K562 (cell line): Measurements from ENCODE around the gene AKT1. TPM values are rescaled to one million over a fixed set of nuclear protein-coding genes. Genes with fewer than 3 reads are reported as not detected.

ENCODE experiments used
- ATAC-seq: fragments of 200-7000 bp; cut with Tn5 transposase; 3 replicates; pipeline ENCODE4 v1.9.1; 2020; ENCODE audit warnings: moderate library complexity
- BruUV-seq: library from RNA; stranded (reverse); fragments of 400-500 nt; replicated peaks from 2 replicates; lab custom pipeline; 2021; lab: Mats Ljungman, UMichigan
- CTCF ChIA-PET: fragments of 300-600 bp; formaldehyde crosslinking; extraction: SDS; loops from one replicate; lab custom pipeline; 2021; ENCODE audit warnings: low intra/inter-chr PET ratio; lab: Yijun Ruan, JAX
- POLR2A ChIA-PET: fragments of 300-600, 350-650 bp; sonication (Branson Sonifier 250); formaldehyde crosslinking; extraction: SDS; loops from one replicate; lab custom pipeline; 2021; ENCODE audit warnings: antibody characterized with exemption, inconsistent platforms; lab: Yijun Ruan, JAX
- DNase-seq, 4 experiments: peaks; one replicate each; pipeline versions ENCODE4 v3.0.0 to v3.0.0-alpha.2; 2011 to 2018; ENCODE audit warnings: low spot score in 3 of 4, mixed read lengths in 3 of 4; ENCODE audit errors: extremely low read depth in 1 of 4
- FAIRE-seq: peaks from 2 replicates; lab custom pipeline; 2011; peaks lifted over from hg19 to GRCh38; lab: Jason Lieb, UNC
- H2AFZ ChIP-seq: 2 replicates; pipeline ENCODE4 v1.6.0; 2011; ENCODE audit warnings: low read depth, low read length, control low read depth, inconsistent platforms
- H3K27ac ChIP-seq: fragments of 200-600 bp; 3 replicates; pipeline ENCODE4 v1.8.0; 2011; ENCODE audit warnings: low read depth, mild to moderate bottlenecking, control low read depth, inconsistent platforms, low read length, moderate library complexity, mixed read lengths; ENCODE audit errors: extremely low read depth
- H3K27me3 ChIP-seq, 2 experiments: fragments of 300-600 bp in 1 of 2; 2 replicates in 1 of 2; 3 replicates in 1 of 2; pipeline versions ENCODE4 v1.6.0 to v1.8.0; 2011; ENCODE audit warnings: inconsistent platforms in 2 of 2, low read length in 2 of 2, mild to moderate bottlenecking in 1 of 2, mixed read lengths in 1 of 2, moderate library complexity in 1 of 2; ENCODE audit not compliant: control insufficient read depth in 2 of 2, insufficient read depth in 2 of 2
- H3K36me3 ChIP-seq: fragments of 300-600 bp; 3 replicates; pipeline ENCODE4 v1.8.0; 2011; ENCODE audit warnings: mild to moderate bottlenecking, low read length, inconsistent platforms; ENCODE audit not compliant: control insufficient read depth, insufficient read depth
- H3K4me1 ChIP-seq, 2 experiments: fragments of 200-600 bp in 1 of 2; replicated peaks in 1 of 2; 2 replicates in 1 of 2; 3 replicates in 1 of 2; pipeline versions ENCODE4 v1.5.1 to v1.8.0; 2011; ENCODE audit warnings: inconsistent platforms in 2 of 2, low read length in 2 of 2, mild to moderate bottlenecking in 1 of 2, mixed read lengths in 1 of 2, moderate library complexity in 1 of 2; ENCODE audit not compliant: control insufficient read depth in 2 of 2, insufficient read depth in 2 of 2
- H3K4me2 ChIP-seq: 2 replicates; pipeline ENCODE4 v1.6.1; 2011; ENCODE audit warnings: low read length, control low read depth, inconsistent platforms, mixed read lengths; ENCODE audit not compliant: insufficient read depth
- H3K4me3 ChIP-seq: fragments of 200-600 bp; sonication (generic), shearing (Covaris generic); 2 replicates; pipeline ENCODE4 v1.5.1; 2016; ENCODE audit warnings: control low read depth, inconsistent platforms
- H3K79me2 ChIP-seq: fragments of 200-600 bp; 3 replicates; pipeline ENCODE4 v1.8.0; 2011; ENCODE audit warnings: low read length, inconsistent platforms; ENCODE audit not compliant: control insufficient read depth, insufficient read depth
- H3K9ac ChIP-seq, 2 experiments: 2 replicates each; pipeline versions ENCODE4 v1.6.0 to v1.6.1; 2011; ENCODE audit warnings: low read depth in 2 of 2, low read length in 2 of 2, control low read depth in 1 of 2, inconsistent platforms in 1 of 2, mild to moderate bottlenecking in 1 of 2, mixed read lengths in 1 of 2; ENCODE audit not compliant: insufficient read depth in 1 of 2
- H3K9me1 ChIP-seq: one replicate; pipeline ENCODE4 v1.6.0; 2011; ENCODE audit warnings: inconsistent platforms, mild to moderate bottlenecking, low read length, moderate library complexity; ENCODE audit not compliant: control insufficient read depth, insufficient read depth
- H3K9me3 ChIP-seq: replicated peaks from 2 replicates; pipeline ENCODE4 v1.5.1; 2011; ENCODE audit warnings: low read depth, low read length, inconsistent platforms; ENCODE audit not compliant: control insufficient read depth, insufficient read depth
- H4K20me1 ChIP-seq: replicated peaks from 2 replicates; pipeline ENCODE4 v1.6.1; 2011; ENCODE audit warnings: low read length, inconsistent platforms, mixed read lengths; ENCODE audit not compliant: control insufficient read depth, insufficient read depth
- MYNN ChIP-seq, 2 experiments: sonication (generic); formaldehyde crosslinking in 1 of 2; IDR thresholded peaks; 2 replicates each; pipeline versions ENCODE4 v1.5.0 to v1.6.1; 2016 to 2020; ENCODE audit warnings: antibody characterized with exemption in 1 of 2, missing genetic modification reagents in 1 of 2
- XRCC3 ChIP-seq: fragments of 450-650 bp; IDR thresholded peaks from 2 replicates; pipeline ENCODE4 v1.6.1; 2017; ENCODE audit warnings: mild to moderate bottlenecking, moderate library complexity
- ZBTB49 ChIP-seq: sonication (generic); formaldehyde crosslinking; IDR thresholded peaks from 2 replicates; pipeline ENCODE4 v1.8.0; 2022; ENCODE audit warnings: missing genetic modification reagents, mild to moderate bottlenecking, borderline replicate concordance
- ZFP36 ChIP-seq: fragments of 150-350 bp; IDR thresholded peaks from 2 replicates; pipeline ENCODE4 v1.6.1; 2018; ENCODE audit warnings: low read length, low read depth; ENCODE audit not compliant: partially characterized antibody
- WGBS: fragments of 100-300 bp; shearing (Covaris generic); methylation state at CpG from one replicate; pipeline ENCODE4 v1.1.6; 2016; ENCODE audit warnings: low coverage, mixed read lengths; ENCODE audit not compliant: insufficient coverage; ENCODE audit errors: missing lambda C conversion rate; 5-methylcytosine and 5-hydroxymethylcytosine counted together
- in situ Hi-C: fragments of 300-500 bp; cut with MboI; formaldehyde crosslinking; loops from 4 replicates; pipeline ENCODE4 v1.15.0; 2018; ENCODE audit warnings: inconsistent platforms, mixed read lengths
- intact Hi-C: fragments of 100-400 bp; cut with micrococcal nuclease; formaldehyde crosslinking; loops from 2 replicates; pipeline ENCODE4 v1.14.2; 2022
- polyA plus RNA-seq, 8 experiments: library from polyadenylated mRNA; depleted of rRNA in 4 of 8; stranded (reverse) in 5 of 8; unstranded in 3 of 8; fragments of >200 nt; fragmentation: Nextera tagmentation in 2 of 8; fragmentation: Illumina TruSeq in 1 of 8; extraction: Ambion mirVana in 2 of 8; extraction: Trizol in 1 of 8; gene quantifications; 2 replicates each; pipeline versions ENCODE4 v1.2.1 to v1.2.3, GENCODE V29; 2011 to 2014; ENCODE audit warnings: inconsistent platforms in 1 of 8, missing spikeins in 1 of 8
- total RNA-seq, 7 experiments: library from RNA; depleted of rRNA in 6 of 7; stranded (reverse); fragments of >200 nt in 6 of 7; fragmentation: Illumina TruSeq in 2 of 7; extraction: Trizol in 2 of 7; gene quantifications; 2 replicates each; pipeline versions ENCODE4 v1.2.1 to v1.2.3, GENCODE V29; 2011 to 2021; ENCODE audit warnings: low replicate concordance in 1 of 7

Gene AKT1
- total and polyA plus RNA-seq, 9 of the 15 experiments (the other 6 are each of a cell fraction or from before 2014, with no cell fraction given) = 0.49 to 132 (median 75.1) TPM

GRCh38 chr14:104792945-104793702, 2.4 kb downstream of the AKT1 start:
- H3K27ac ChIP-seq = no peak overlapping the region
- no peak for DNase-seq
- TF ChIP-seq XRCC3 = no peak
- TF ChIP-seq ZFP36 = peak; percentile 66
- no peak for TF ChIP-seq ZBTB49 (CRISPR knock-in tag)
- no peak for TF ChIP-seq MYNN (IDR thresholded peaks at IDR 0.05)
- TF ChIP-seq MYNN (CRISPR knock-in tag; IDR thresholded peaks at IDR 0.05) = no peak
- BruUV-seq = no TSS peak
- H3K36me3 ChIP-seq = peaks cover 47% of the 10 kb centered on the region; the same call in 1 of the 3 replicates
- 83% methylated on average over 7 of the region's 16 CpGs for WGBS
- POLR2A ChIA-PET = interaction anchor here (0.6 kb wide), 1 partner anchor 94 kb away, joined by 3 read pairs; no protein-coding TSS in a partner anchor
- H2AFZ ChIP-seq = no peak overlapping the region
- H3K4me2 ChIP-seq = peak overlapping the region; percentile 79; the same call in 1 of the 2 replicates
- peaks cover 54% of the 10 kb centered on the region for H3K79me2 ChIP-seq
- H3K4me3 ChIP-seq = no peak overlapping the region; the same call in 1 of the 2 replicates
- CTCF ChIA-PET = no interaction called here
- H3K27me3 ChIP-seq = no peaks in the 10 kb centered on the region
- ATAC-seq = no peak
- FAIRE-seq = no peak
- in situ Hi-C loops = no loop called here
- no peaks in the 10 kb centered on the region for H3K9me1 ChIP-seq
- peaks cover 32 to 89% of the 10 kb centered on the region in 2 experiments for H3K4me1 ChIP-seq
- intact Hi-C loops = no loop called here
- H3K9ac ChIP-seq = peak overlapping the region in 1 of 2 experiments; percentile 78; a peak in 2 of 4 replicates
- H4K20me1 ChIP-seq = peaks cover 12% of the 10 kb centered on the region; the same call in 1 of the 2 replicates
- H3K9me3 ChIP-seq = no peaks in the 10 kb centered on the region
